ENCODE data around the gene AUTS2.

DNA sequence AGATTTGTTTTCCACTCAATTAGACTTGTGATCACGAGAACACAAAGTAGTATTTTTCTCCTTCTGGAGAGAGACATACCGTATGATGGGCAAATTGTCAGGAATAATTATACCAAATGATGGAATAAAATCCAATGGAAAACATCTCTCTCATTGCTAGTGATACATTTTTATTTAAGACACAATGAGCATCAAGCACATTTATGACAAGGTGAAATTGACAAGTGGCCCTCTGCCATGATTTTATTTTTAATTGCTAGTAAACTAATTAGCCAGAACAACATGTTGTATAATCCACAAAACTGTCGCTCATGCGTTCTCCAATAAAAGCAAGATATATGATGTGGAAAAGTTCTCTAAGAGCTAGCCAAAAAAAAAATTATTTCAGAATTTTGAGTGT lies 620.8 kb downstream of the AUTS2 start:
- TF ChIP-seq TAF1 (IDR thresholded peaks at IDR 0.05; ENCODE audit: low read depth) (no peak), EZH2 (IDR thresholded peaks at IDR 0.05; ENCODE audit: borderline replicate concordance, insufficient read depth, low read length, poor library complexity, severe bottlenecking) (no peak)
- TF ChIP-seq, protein P1, sequence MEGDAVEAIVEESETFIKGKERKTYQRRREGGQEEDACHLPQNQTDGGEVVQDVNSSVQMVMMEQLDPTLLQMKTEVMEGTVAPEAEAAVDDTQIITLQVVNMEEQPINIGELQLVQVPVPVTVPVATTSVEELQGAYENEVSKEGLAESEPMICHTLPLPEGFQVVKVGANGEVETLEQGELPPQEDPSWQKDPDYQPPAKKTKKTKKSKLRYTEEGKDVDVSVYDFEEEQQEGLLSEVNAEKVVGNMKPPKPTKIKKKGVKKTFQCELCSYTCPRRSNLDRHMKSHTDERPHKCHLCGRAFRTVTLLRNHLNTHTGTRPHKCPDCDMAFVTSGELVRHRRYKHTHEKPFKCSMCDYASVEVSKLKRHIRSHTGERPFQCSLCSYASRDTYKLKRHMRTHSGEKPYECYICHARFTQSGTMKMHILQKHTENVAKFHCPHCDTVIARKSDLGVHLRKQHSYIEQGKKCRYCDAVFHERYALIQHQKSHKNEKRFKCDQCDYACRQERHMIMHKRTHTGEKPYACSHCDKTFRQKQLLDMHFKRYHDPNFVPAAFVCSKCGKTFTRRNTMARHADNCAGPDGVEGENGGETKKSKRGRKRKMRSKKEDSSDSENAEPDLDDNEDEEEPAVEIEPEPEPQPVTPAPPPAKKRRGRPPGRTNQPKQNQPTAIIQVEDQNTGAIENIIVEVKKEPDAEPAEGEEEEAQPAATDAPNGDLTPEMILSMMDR (IDR thresholded peaks at IDR 0.05; ENCODE audit: poor library complexity, severe bottlenecking), result no peak
